Gastrocnemius medialis (tissue), 4 donors: ENCODE measurements around the gene MITD1. TPM values are rescaled to one million over a fixed set of nuclear protein-coding genes. Genes with fewer than 3 reads are reported as not detected.

Experiments
- ATAC-seq, 2 donors: fragments of 150-250 bp; one replicate each; pipeline ENCODE4 v1.9.1; 2016
- DNase-seq, 2 donors: peaks; one replicate each; pipeline ENCODE4 v3.0.0-alpha.2; 2019
- H3K27ac ChIP-seq, 4 donors: fragments of 200-600 bp; sonication (generic); 1 replicate in 1 of 4; 2 replicates in 3 of 4; pipeline ENCODE4 v1.5.1; 2016 to 2018; ENCODE audit warnings: mild to moderate bottlenecking in 2 of 4, moderate library complexity in 1 of 4
- H3K27me3 ChIP-seq, 3 donors: fragments of 200-600 bp; sonication (generic) in 2 of 3; 1 replicate in 1 of 3; 2 replicates in 2 of 3; pipeline versions ENCODE4 v1.5.1 to v1.6.0; 2016 to 2019; ENCODE audit warnings: mild to moderate bottlenecking in 1 of 3, moderate library complexity in 1 of 3
- H3K36me3 ChIP-seq, 2 donors: fragments of 200-600 bp; sonication (generic) in 1 of 2; one replicate each; pipeline ENCODE4 v1.5.1; 2017 to 2018
- H3K4me1 ChIP-seq, 2 donors: fragments of 200-600 bp; sonication (generic) in 1 of 2; one replicate each; pipeline ENCODE4 v1.5.1; 2016 to 2017; ENCODE audit warnings: mild to moderate bottlenecking in 2 of 2
- H3K4me3 ChIP-seq, 4 donors: fragments of 200-600 bp; sonication (generic) in 3 of 4; 1 replicate in 1 of 4; 2 replicates in 3 of 4; pipeline ENCODE4 v1.5.1; 2016 to 2019; ENCODE audit warnings: mild to moderate bottlenecking in 2 of 4
- H3K9me3 ChIP-seq, 3 donors: fragments of 200-600 bp; sonication (generic) in 2 of 3; 1 replicate in 1 of 3; 2 replicates in 2 of 3; pipeline ENCODE4 v1.5.1; 2016 to 2019
- CTCF ChIP-seq, 5 experiments: fragments of 450-650 bp in 3 of 5; fragments of 200-600 bp in 2 of 5; sonication (generic) in 2 of 5; IDR thresholded peaks in 4 of 5; conservative IDR thresholded peaks in 1 of 5; 1 replicate in 4 of 5; 2 replicates in 1 of 5; pipeline ENCODE4 v1.5.1; 2016 to 2019; ENCODE audit warnings: antibody characterized with exemption in 5 of 5, mild to moderate bottlenecking in 3 of 5, moderate library complexity in 3 of 5
- POLR2A ChIP-seq, 2 donors: fragments of 450-650 bp; IDR thresholded peaks; one replicate each; pipeline ENCODE4 v1.6.1; 2017; ENCODE audit warnings: antibody characterized with exemption in 2 of 2, mild to moderate bottlenecking in 2 of 2, moderate library complexity in 2 of 2
- in situ Hi-C, 4 donors: fragments of 200-750 bp; cut with MboI; loops; one replicate each; pipeline versions ENCODE4 v1.15.0 to v1.8.0; 2017; ENCODE audit warnings: low sequenced_read_pairs in 4 of 4
- intact Hi-C: fragments of 100-400 bp; cut with DNase I; formaldehyde crosslinking; loops from one replicate; pipeline ENCODE4 v1.15.1; 2023; ENCODE audit warnings: low total_unique reads
- total RNA-seq, 4 donors: library from RNA; depleted of rRNA; stranded (reverse); fragments of >200 nt; gene quantifications; one replicate each; pipeline versions ENCODE4 v1.1.0 to v1.2.3, GENCODE V29; 2016

The MITD1 gene
- total RNA-seq, 4 donors from 2014 or later, result 12.3 to 16.8 (median 13.2) TPM

- Histone ChIP-seq H3K4me3 (no peak overlapping the region), H3K27ac (no peak overlapping the region), H3K9me3 (no peaks in the 10 kb centered on the region), H3K36me3 (peaks cover 0 to 14% of the 10 kb centered on the region in 2 donors), H3K27me3 (no peaks in the 10 kb centered on the region), H3K4me1 (peaks cover 8 to 9% of the 10 kb centered on the region in 2 donors)
- intact Hi-C loops, result loop anchor here (10.0 kb wide), 2 partner anchors 425 to 555 kb away; partner anchors contain the start of genes COA5, MGAT4A and UNC50
- DNase-seq, result no peak
- in situ Hi-C loops, result no loop called here
- TF ChIP-seq CTCF (IDR thresholded peaks at IDR 0.05 in 4 of 5, conservative IDR thresholded peaks at IDR 0.05 in 1 of 5) (no peak), POLR2A (IDR thresholded peaks at IDR 0.05) (no peak)
- ATAC-seq, result no peak
These were observed 21.3 kb downstream of the MITD1 start for GRCh38 chr2:99159594-99159993.

GRCh38 chr2:99158599-99158998, 22.3 kb downstream of the MITD1 start:
- ATAC-seq (no peak), DNase-seq (no peak)
- intact Hi-C loops (loop anchor here (10.0 kb wide), 2 partner anchors 424 to 554 kb away; partner anchors contain the start of genes COA5, MGAT4A and UNC50), in situ Hi-C loops (no loop called here)
- Histone ChIP-seq H3K27ac (no peak overlapping the region), H3K4me3 (no peak overlapping the region), H3K36me3 (peaks cover 0 to 14% of the 10 kb centered on the region in 2 donors), H3K4me1 (peaks cover 15 to 16% of the 10 kb centered on the region in 2 donors), H3K9me3 (no peaks in the 10 kb centered on the region), H3K27me3 (no peaks in the 10 kb centered on the region)
- TF ChIP-seq POLR2A (IDR thresholded peaks at IDR 0.05) (no peak), CTCF (IDR thresholded peaks at IDR 0.05 in 4 of 5, conservative IDR thresholded peaks at IDR 0.05 in 1 of 5) (no peak)

- no peak for DNase-seq
- Histone ChIP-seq H3K4me1 (peaks cover 20 to 31% of the 10 kb centered on the region in 2 donors), H3K9me3 (no peaks in the 10 kb centered on the region), H3K36me3 (peaks cover 0 to 14% of the 10 kb centered on the region in 2 donors), H3K27me3 (no peaks in the 10 kb centered on the region), H3K4me3 (no peak overlapping the region), H3K27ac (no peak overlapping the region)
- in situ Hi-C loops (no loop called here), intact Hi-C loops (loop anchor here (10.0 kb wide), 2 partner anchors 422 to 552 kb away; partner anchors contain the start of genes COA5, MGAT4A and UNC50)
- TF ChIP-seq CTCF (IDR thresholded peaks at IDR 0.05 in 4 of 5, conservative IDR thresholded peaks at IDR 0.05 in 1 of 5), result no peak
- no peak for TF ChIP-seq POLR2A (IDR thresholded peaks at IDR 0.05)
- no peak for ATAC-seq
These were observed 24.0 kb downstream of the MITD1 start for GRCh38 chr2:99156891-99157290.

- ATAC-seq (peak; percentile 96 to 98), DNase-seq (peak; percentile 90 to 93)
- H3K9me3 ChIP-seq, result no peaks in the 10 kb centered on the region
- peak; percentile 89 to 93 for TF ChIP-seq POLR2A (IDR thresholded peaks at IDR 0.05)
- TF ChIP-seq CTCF (IDR thresholded peaks at IDR 0.05 in 4 of 5, conservative IDR thresholded peaks at IDR 0.05 in 1 of 5), result peak in 3 of 5 experiments; percentile 13 to 26 (median 13)
- no peaks in the 10 kb centered on the region for H3K27me3 ChIP-seq
- peak within 1 kb of the TSS; percentile 86 to 99 (median 94) for H3K27ac ChIP-seq
- peak within 1 kb of the TSS; percentile 61 to 92 (median 86) for H3K4me3 ChIP-seq
- H3K36me3 ChIP-seq, result peaks cover 0 to 14% of the 10 kb centered on the region in 2 donors
- peaks cover 20 to 36% of the 10 kb centered on the region in 2 donors for H3K4me1 ChIP-seq
- in situ Hi-C loops, result no loop called here
- intact Hi-C loops, result loop anchor here (1.0 to 10.0 kb wide), 5 partner anchors 14 to 550 kb away; partner anchors contain the start of genes C2orf15, COA5, EIF5B and MGAT4A
These were observed 26.0 kb downstream of the MITD1 start, which contains the start of the genes LIPT1 and TSGA10 for GRCh38 chr2:99154643-99155536. Gene LIPT1, plus strand, starts transcription at chr2:99154967. Its CDS starts 6,991 bp downstream, at chr2:99161958. Gene TSGA10, minus strand, starts transcription at chr2:99154942. Its CDS starts 45,503 bp downstream, at chr2:99109439.
